ENCODE data around the gene UPP1. TPM values are rescaled to one million over a fixed set of nuclear protein-coding genes. Genes with fewer than 3 reads are reported as not detected.

The UPP1 gene
- total RNA-seq, 4 donors from 2014 or later: 11.6 to 50.5 (median 27.3) TPM

DNA sequence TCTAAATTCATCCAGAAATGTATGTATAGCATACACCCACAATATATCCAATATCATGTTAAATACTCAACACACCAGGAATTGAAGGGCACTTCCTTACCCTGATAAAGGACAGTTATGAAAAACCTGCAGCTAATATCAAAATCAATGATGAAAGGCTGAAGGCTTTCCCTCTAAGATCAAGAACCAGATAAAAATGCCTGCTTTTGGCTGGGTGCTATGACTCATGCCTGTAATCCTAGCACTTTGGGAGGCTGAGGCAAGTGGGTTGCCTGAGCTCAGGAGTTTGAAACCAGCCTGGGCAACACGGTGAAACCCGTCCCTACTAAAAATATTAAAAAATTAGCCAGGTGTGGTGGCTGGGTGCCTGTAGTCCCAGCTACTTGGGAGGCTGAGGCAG is 21.6 kb upstream of the UPP1 start:
- TF ChIP-seq, protein P1, sequence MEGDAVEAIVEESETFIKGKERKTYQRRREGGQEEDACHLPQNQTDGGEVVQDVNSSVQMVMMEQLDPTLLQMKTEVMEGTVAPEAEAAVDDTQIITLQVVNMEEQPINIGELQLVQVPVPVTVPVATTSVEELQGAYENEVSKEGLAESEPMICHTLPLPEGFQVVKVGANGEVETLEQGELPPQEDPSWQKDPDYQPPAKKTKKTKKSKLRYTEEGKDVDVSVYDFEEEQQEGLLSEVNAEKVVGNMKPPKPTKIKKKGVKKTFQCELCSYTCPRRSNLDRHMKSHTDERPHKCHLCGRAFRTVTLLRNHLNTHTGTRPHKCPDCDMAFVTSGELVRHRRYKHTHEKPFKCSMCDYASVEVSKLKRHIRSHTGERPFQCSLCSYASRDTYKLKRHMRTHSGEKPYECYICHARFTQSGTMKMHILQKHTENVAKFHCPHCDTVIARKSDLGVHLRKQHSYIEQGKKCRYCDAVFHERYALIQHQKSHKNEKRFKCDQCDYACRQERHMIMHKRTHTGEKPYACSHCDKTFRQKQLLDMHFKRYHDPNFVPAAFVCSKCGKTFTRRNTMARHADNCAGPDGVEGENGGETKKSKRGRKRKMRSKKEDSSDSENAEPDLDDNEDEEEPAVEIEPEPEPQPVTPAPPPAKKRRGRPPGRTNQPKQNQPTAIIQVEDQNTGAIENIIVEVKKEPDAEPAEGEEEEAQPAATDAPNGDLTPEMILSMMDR (IDR thresholded peaks at IDR 0.05; ENCODE audit: low read depth): no peak

DNA sequence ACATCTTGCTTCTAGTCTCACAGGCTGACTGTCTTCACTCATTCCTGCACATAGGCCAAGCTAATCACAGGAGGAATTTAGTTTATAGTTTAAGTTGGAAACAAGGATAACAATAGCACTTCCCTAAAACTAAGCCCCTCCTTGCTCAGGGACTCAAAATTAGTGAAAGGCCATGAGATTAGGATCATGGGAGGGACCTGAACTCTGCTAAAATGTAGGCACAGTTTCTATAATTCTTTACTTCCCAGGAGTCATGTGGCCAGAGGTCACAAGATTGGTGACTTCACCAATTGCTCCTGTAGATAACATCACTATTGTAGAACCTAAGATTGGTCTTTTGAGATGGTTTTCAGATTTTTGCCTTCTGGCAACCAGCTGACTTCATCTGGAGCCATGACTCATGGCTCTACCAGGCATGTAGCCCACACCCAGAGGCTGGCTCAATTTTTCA is 14.8 kb upstream of the UPP1 start:
- TF ChIP-seq, protein P1 (IDR thresholded peaks at IDR 0.05; ENCODE audit: low read depth): no peak

DNA sequence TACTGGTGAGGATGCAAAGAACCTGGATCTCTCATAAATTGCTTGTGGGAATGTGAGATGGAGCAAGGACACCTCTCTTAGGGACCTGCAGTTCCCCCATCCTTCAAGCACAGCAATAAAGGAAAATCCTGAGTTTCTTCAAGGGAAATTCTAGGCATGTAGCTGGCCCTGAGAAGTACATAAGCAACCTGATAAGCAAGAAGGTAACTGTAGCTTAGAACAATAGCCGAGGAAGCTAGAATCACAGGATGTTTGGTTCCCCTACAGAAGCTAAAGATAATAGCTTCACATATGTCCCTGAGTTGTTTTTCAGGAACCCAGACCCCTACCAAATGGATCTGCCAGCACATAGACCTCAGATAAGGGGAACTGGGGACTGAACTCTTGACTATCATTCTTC is 11.6 kb upstream of the UPP1 start:
- TF ChIP-seq, protein P1 (IDR thresholded peaks at IDR 0.05; ENCODE audit: low read depth): no peak

DNA sequence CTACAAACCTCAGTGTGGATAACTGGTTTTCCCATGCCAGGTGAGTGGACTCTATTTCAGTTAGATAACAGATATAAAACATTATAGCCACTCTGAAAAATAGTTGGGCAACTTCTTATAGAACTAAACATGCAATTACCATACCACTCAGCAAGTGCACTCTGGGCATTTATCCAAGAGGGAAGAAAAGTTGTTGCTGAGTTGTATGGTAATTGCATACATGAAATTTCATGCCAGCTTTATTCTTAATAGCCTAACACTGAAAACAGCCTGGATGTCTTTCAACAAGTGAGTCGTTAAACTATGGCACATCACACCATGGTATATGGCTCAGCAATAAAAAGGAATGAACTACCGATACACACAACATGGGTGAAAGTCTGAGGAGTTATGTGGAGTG is 10.6 kb upstream of the UPP1 start:
- TF ChIP-seq, protein P1 (IDR thresholded peaks at IDR 0.05; ENCODE audit: low read depth): no peak

DNA sequence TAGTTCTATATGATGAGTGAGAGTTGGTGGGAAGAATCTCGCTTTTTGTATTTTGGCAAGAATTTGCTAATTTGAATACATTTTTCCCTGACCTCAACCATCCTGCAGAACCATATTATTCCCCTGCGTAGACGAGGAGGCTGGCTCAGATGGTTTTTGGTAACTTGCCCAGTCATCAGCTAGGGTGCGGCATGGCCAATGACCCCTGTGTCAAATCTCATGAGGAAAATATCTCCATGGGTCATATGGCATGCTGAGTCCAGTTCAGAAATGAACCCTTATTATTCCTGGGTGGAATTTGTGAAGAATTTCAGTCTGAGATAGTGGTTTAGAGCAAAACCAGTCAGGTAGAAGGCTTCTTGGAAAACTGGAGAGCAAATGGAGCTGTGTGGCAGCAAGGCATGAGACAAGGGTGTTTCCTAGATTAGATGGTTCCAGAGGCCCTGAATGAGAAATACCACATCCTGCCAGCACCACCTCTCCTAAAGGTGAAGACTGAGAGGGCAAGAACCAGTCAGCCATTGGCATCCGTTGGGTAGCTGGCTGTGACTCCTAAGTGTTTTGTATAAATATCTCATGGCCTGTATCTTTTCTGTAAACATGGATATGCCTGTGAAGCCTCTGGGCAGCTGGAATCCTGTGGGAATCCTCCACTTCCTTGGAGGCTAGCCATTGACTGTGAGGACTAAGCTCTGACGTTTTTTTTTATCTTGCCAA is 5.8 kb upstream of the UPP1 start:
- TF ChIP-seq, protein P1 (IDR thresholded peaks at IDR 0.05; ENCODE audit: low read depth): no peak

DNA sequence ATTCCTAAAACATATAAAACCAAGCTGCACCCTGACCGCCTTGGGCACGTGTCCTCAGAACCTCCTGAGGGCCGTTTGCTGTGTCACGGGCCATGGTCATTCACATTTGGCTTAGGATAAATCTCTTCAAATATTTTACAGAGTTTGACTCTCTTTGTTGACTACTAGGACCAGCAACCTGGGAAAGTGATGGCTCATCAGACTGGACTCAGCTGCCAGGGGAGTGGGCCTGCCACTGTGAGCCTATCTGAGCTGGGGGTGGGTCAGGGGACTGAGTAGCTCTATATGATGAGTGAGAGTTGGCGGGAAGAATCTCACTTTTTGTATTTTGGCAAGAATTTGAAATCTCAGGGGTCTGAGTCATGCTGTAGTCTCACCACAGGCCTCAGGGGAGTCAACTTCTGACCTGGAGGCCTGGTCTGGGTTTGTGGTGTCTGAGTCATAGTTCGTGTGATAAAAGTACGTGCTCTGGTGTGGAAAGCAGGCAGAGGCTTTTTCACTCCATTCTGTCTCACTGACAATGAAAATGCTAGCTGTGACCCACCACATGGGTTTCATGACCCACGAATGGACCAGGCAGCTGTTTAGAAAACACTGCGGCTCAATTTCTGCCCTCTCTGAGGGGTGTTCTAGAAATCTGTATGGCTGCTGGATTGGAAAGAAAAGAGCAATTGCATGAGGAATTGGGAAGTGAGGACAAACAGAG is 4.2 kb upstream of the UPP1 start:
- TF ChIP-seq, protein P1 (IDR thresholded peaks at IDR 0.05; ENCODE audit: low read depth): no peak

DNA sequence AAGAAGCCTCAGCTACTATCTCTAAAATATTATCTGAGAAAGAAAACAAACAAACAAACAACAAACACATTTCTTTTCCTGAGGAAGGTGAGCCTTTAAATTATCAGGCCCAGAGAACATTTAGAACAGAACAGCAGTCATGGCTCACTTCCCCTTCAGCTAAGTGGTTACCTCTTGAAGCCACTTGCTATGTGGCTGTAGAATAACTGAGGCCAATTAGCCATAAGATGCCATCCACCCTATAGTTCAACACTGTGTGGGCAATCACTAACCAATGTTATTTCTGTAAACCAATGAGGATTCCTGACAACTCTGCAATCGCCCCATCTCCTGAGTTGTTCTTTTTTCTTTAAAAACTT is 3.7 kb upstream of the UPP1 start:
- TF ChIP-seq, protein P1 (IDR thresholded peaks at IDR 0.05; ENCODE audit: low read depth): no peak

Measured in subcutaneous adipose tissue (tissue), 4 donors.